PC-3 (cell line): ENCODE data around the gene RAG1. TPM values are rescaled to one million over a fixed set of nuclear protein-coding genes. Genes with fewer than 3 reads are reported as not detected.

Experiments used
- ATAC-seq: fragments of 200-7000 bp; cut with Tn5 transposase; 2 replicates; pipeline ENCODE4 v1.9.1; 2020; ENCODE audit warnings: mild to moderate bottlenecking, moderate library complexity
- BruUV-seq: library from RNA; stranded (reverse); fragments of 400-500 nt; replicated peaks from 2 replicates; lab custom pipeline; 2021; lab: Mats Ljungman, UMichigan
- CTCF ChIA-PET: fragments of 300-600 bp; sonication (Branson Sonifier 250); formaldehyde crosslinking; loops from one replicate; lab custom pipeline; 2022; ENCODE audit warnings: antibody characterized with exemption; lab: Charles Lee
- POLR2A ChIA-PET: fragments of 300-600 bp; sonication (Branson Sonifier 250); formaldehyde crosslinking; loops from one replicate; lab custom pipeline; 2022; ENCODE audit warnings: antibody characterized with exemption; ENCODE audit not compliant: unreplicated experiment; lab: Charles Lee
- DNase-seq: peaks from one replicate; pipeline ENCODE4 v3.0.0-alpha.2; 2015
- H2AFZ ChIP-seq: fragments of 300-600 bp; sonication (generic); 2 replicates; pipeline ENCODE4 v1.6.0; 2016; ENCODE audit warnings: antibody characterized with exemption, low read length
- H3F3A ChIP-seq: fragments of 300-600 bp; sonication (generic); one replicate; pipeline ENCODE4 v1.6.0; 2017; ENCODE audit warnings: antibody characterized with exemption, low read length, control low read depth, mild to moderate bottlenecking; ENCODE audit not compliant: unreplicated experiment
- H3K27ac ChIP-seq: fragments of 300-600 bp; sonication (generic); 2 replicates; pipeline ENCODE4 v1.5.1; 2016; ENCODE audit warnings: mild to moderate bottlenecking, low read length
- H3K27me3 ChIP-seq: fragments of 300-600 bp; sonication (generic); 2 replicates; pipeline ENCODE4 v1.6.1; 2016; ENCODE audit warnings: low read length, mixed read lengths
- H3K36me3 ChIP-seq: fragments of 300-600 bp; sonication (generic); 2 replicates; pipeline ENCODE4 v1.6.1; 2016; ENCODE audit warnings: low read depth, mixed run types, low read length, mixed read lengths
- H3K4me1 ChIP-seq: fragments of 300-600 bp; sonication (generic); 2 replicates; pipeline ENCODE4 v1.5.1; 2016; ENCODE audit warnings: low read length; ENCODE audit not compliant: insufficient read depth
- H3K4me2 ChIP-seq: fragments of 300-600 bp; sonication (generic); 2 replicates; pipeline ENCODE4 v1.6.0; 2016; ENCODE audit warnings: low read length
- H3K4me3 ChIP-seq: fragments of 300-600 bp; sonication (generic); 2 replicates; pipeline ENCODE4 v1.5.1; 2016; ENCODE audit warnings: mild to moderate bottlenecking, low read length, mixed read lengths
- H3K79me2 ChIP-seq: fragments of 300-600 bp; sonication (generic); 2 replicates; pipeline ENCODE4 v1.6.1; 2017; ENCODE audit warnings: low read length, mixed read lengths
- H3K9ac ChIP-seq: fragments of 300-600 bp; sonication (generic); 2 replicates; pipeline ENCODE4 v1.6.0; 2016; ENCODE audit warnings: mild to moderate bottlenecking, low read length
- H3K9me2 ChIP-seq: fragments of 300-600 bp; sonication (generic); replicated peaks from 2 replicates; pipeline ENCODE4 v1.6.1; 2016; ENCODE audit warnings: mixed run types, low read length, mixed read lengths
- H3K9me3 ChIP-seq: fragments of 300-600 bp; sonication (generic); 2 replicates; pipeline ENCODE4 v1.6.1; 2016; ENCODE audit warnings: low read length, mixed read lengths
- H4K20me1 ChIP-seq: fragments of 300-600 bp; sonication (generic); 2 replicates; pipeline ENCODE4 v1.6.1; 2016; ENCODE audit warnings: low read length, mixed read lengths
- EZH2 ChIP-seq: fragments of 300-600 bp; sonication (generic); IDR thresholded peaks from one replicate; pipeline ENCODE4 v1.6.1; 2017; ENCODE audit warnings: antibody characterized with exemption, mild to moderate bottlenecking, low read length; ENCODE audit not compliant: unreplicated experiment
- EZH2phosphoT487 ChIP-seq: fragments of 300-600 bp; sonication (generic); IDR thresholded peaks from 2 replicates; pipeline ENCODE4 v1.6.1; 2018; ENCODE audit warnings: mild to moderate bottlenecking, antibody characterized with exemption, low read length, borderline replicate concordance
- intact Hi-C: fragments of 100-400 bp; cut with micrococcal nuclease; formaldehyde crosslinking; loops from 2 replicates; pipeline ENCODE4 v1.9.0; 2023
- total RNA-seq: library from RNA; depleted of rRNA; stranded (reverse); fragments of >200 nt; gene quantifications from 2 replicates; pipeline ENCODE4 v1.2.3, GENCODE V29; 2014
- TF ChIP-seq, protein P1 (sequence below): fragments of 300-600 bp; sonication (generic); conservative IDR thresholded peaks from 2 replicates; pipeline ENCODE4 v1.5.1; 2017; ENCODE audit warnings: antibody characterized with exemption, low read depth, mild to moderate bottlenecking, low read length

RAG1 gene
- total RNA-seq, 1 experiment from 2014 or later: 0.15 TPM

DNA sequence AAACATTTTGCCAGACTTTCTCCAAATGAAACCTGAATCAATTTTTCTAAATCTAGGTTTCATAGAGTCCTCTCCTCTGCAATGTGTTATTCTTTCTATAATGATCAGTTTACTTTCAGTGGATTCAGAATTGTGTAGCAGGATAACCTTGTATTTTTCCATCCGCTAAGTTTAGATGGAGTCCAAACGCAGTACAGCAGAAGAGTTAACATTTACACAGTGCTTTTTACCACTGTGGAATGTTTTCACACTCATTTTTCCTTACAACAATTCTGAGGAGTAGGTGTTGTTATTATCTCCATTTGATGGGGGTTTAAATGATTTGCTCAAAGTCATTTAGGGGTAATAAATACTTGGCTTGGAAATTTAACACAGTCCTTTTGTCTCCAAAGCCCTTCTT is 9.6 kb downstream of the RAG1 start:
- CTCF ChIA-PET: no interaction called here
- no peak overlapping the region for H3K4me3 ChIP-seq
- no peaks in the 10 kb centered on the region for H3K9me3 ChIP-seq
- H3K4me1 ChIP-seq: no peaks in the 10 kb centered on the region
- no peaks in the 10 kb centered on the region for H3K9me2 ChIP-seq
- TF ChIP-seq EZH2phosphoT487 (no peak), EZH2 (no peak)
- TF ChIP-seq, protein P1, sequence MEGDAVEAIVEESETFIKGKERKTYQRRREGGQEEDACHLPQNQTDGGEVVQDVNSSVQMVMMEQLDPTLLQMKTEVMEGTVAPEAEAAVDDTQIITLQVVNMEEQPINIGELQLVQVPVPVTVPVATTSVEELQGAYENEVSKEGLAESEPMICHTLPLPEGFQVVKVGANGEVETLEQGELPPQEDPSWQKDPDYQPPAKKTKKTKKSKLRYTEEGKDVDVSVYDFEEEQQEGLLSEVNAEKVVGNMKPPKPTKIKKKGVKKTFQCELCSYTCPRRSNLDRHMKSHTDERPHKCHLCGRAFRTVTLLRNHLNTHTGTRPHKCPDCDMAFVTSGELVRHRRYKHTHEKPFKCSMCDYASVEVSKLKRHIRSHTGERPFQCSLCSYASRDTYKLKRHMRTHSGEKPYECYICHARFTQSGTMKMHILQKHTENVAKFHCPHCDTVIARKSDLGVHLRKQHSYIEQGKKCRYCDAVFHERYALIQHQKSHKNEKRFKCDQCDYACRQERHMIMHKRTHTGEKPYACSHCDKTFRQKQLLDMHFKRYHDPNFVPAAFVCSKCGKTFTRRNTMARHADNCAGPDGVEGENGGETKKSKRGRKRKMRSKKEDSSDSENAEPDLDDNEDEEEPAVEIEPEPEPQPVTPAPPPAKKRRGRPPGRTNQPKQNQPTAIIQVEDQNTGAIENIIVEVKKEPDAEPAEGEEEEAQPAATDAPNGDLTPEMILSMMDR: no peak
- H2AFZ ChIP-seq: no peak overlapping the region
- ATAC-seq (no peak), DNase-seq (no peak)
- H4K20me1 ChIP-seq: no peaks in the 10 kb centered on the region
- no peaks in the 10 kb centered on the region for H3K36me3 ChIP-seq
- no peaks in the 10 kb centered on the region for H3F3A ChIP-seq
- no peak overlapping the region for H3K4me2 ChIP-seq
- peaks cover 27% of the 10 kb centered on the region for H3K27me3 ChIP-seq
- intact Hi-C loops: no loop called here
- no peak overlapping the region for H3K9ac ChIP-seq
- BruUV-seq: no TSS peak
- POLR2A ChIA-PET: no interaction called here
- no peaks in the 10 kb centered on the region for H3K79me2 ChIP-seq
- H3K27ac ChIP-seq: no peak overlapping the region

DNA sequence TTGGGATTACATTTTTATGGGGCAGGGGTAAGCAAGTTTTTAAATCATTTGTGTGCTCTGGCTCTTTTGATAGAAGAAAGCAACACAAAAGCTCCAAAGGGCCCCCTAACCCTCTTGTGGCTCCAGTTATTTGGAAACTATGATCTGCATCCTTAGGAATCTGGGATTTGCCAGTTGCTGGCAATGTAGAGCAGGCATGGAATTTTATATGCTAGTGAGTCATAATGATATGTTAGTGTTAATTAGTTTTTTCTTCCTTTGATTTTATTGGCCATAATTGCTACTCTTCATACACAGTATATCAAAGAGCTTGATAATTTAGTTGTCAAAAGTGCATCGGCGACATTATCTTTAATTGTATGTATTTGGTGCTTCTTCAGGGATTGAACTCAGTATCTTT is 10.1 kb downstream of the RAG1 start:
- peaks cover 22% of the 10 kb centered on the region for H3K27me3 ChIP-seq
- peak; percentile 4 for DNase-seq
- no peak overlapping the region for H2AFZ ChIP-seq
- no peak overlapping the region for H3K4me2 ChIP-seq
- H3K4me3 ChIP-seq: no peak overlapping the region
- H4K20me1 ChIP-seq: no peaks in the 10 kb centered on the region
- BruUV-seq: no TSS peak
- no peaks in the 10 kb centered on the region for H3K36me3 ChIP-seq
- H3K9me2 ChIP-seq: no peaks in the 10 kb centered on the region
- CTCF ChIA-PET: no interaction called here
- ATAC-seq: no peak
- POLR2A ChIA-PET: no interaction called here
- no peak overlapping the region for H3K27ac ChIP-seq
- no peaks in the 10 kb centered on the region for H3K79me2 ChIP-seq
- H3K4me1 ChIP-seq: no peaks in the 10 kb centered on the region
- intact Hi-C loops: no loop called here
- H3K9ac ChIP-seq: no peak overlapping the region
- no peaks in the 10 kb centered on the region for H3F3A ChIP-seq
- TF ChIP-seq EZH2 (no peak), EZH2phosphoT487 (no peak)
- TF ChIP-seq, protein P1: no peak
- no peaks in the 10 kb centered on the region for H3K9me3 ChIP-seq

DNA sequence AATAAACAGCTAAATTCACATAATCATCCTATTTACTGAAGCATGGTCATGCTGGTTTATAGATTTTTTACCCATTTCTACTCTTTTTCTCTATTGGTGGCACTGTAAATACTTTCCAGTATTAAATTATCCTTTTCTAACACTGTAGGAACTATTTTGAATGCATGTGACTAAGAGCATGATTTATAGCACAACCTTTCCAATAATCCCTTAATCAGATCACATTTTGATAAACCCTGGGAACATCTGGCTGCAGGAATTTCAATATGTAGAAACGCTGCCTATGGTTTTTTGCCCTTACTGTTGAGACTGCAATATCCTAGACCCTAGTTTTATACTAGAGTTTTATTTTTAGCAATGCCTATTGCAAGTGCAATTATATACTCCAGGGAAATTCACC is 10.7 kb downstream of the RAG1 start:
- H3F3A ChIP-seq: no peaks in the 10 kb centered on the region
- H3K36me3 ChIP-seq: no peaks in the 10 kb centered on the region
- no peak overlapping the region for H3K9ac ChIP-seq
- H4K20me1 ChIP-seq: no peaks in the 10 kb centered on the region
- H3K4me1 ChIP-seq: no peaks in the 10 kb centered on the region
- TF ChIP-seq EZH2 (no peak), EZH2phosphoT487 (no peak)
- TF ChIP-seq, protein P1: no peak
- H2AFZ ChIP-seq: no peak overlapping the region
- DNase-seq (no peak), ATAC-seq (no peak)
- H3K9me3 ChIP-seq: no peaks in the 10 kb centered on the region
- BruUV-seq: no TSS peak
- CTCF ChIA-PET: no interaction called here
- H3K4me2 ChIP-seq: no peak overlapping the region
- POLR2A ChIA-PET: no interaction called here
- H3K79me2 ChIP-seq: no peaks in the 10 kb centered on the region
- intact Hi-C loops: no loop called here
- peaks cover 19% of the 10 kb centered on the region for H3K27me3 ChIP-seq
- H3K27ac ChIP-seq: no peak overlapping the region
- H3K4me3 ChIP-seq: no peak overlapping the region
- no peaks in the 10 kb centered on the region for H3K9me2 ChIP-seq
